OCI-LY7 (cell line): ENCODE results near the gene RIMS4. TPM values are rescaled to one million over a fixed set of nuclear protein-coding genes. Genes with fewer than 3 reads are reported as not detected.
"Not testable (repeated sequence)": the region's sequence is repeated elsewhere in the genome, so short reads cannot be mapped to it uniquely, and the experiment has no call there.

ENCODE experiments used
- BruUV-seq: library from RNA; stranded (reverse); fragments of 400-500 nt; replicated peaks from 2 replicates; lab custom pipeline; 2021; lab: Mats Ljungman, UMichigan
- CTCF ChIA-PET: fragments of 300-600 bp; sonication (Branson Sonifier 250); formaldehyde crosslinking; loops from one replicate; lab custom pipeline; 2022; ENCODE audit warnings: antibody characterized with exemption; ENCODE audit not compliant: unreplicated experiment; lab: Charles Lee
- POLR2A ChIA-PET: fragments of 300-600 bp; sonication (Branson Sonifier 250); formaldehyde crosslinking; loops from one replicate; lab custom pipeline; 2022; ENCODE audit warnings: antibody characterized with exemption; lab: Charles Lee
- DNase-seq: peaks from one replicate; pipeline ENCODE4 v3.0.0-alpha.2; 2015; ENCODE audit warnings: low spot score
- H2AFZ ChIP-seq: fragments of 200-600 bp; sonication (generic), shearing (Covaris generic); 2 replicates; pipeline ENCODE4 v1.6.1; 2014; ENCODE audit warnings: mild to moderate bottlenecking, antibody characterized with exemption, low read length, moderate library complexity
- H3K27ac ChIP-seq: fragments of 200-600 bp; sonication (generic); 2 replicates; pipeline ENCODE4 v1.5.1; 2014; ENCODE audit warnings: mixed run types, low read depth, mild to moderate bottlenecking, moderate library complexity, low read length, inconsistent platforms; ENCODE audit not compliant: poor library complexity, severe bottlenecking
- H3K36me3 ChIP-seq: fragments of 200-600 bp; sonication (generic); 2 replicates; pipeline ENCODE4 v1.6.1; 2014; ENCODE audit warnings: mild to moderate bottlenecking, antibody characterized with exemption, low read length, moderate library complexity, mixed read lengths; ENCODE audit not compliant: insufficient read depth
- H3K4me1 ChIP-seq: fragments of 200-600 bp; sonication (generic); 2 replicates; pipeline ENCODE4 v1.5.1; 2014; ENCODE audit warnings: mild to moderate bottlenecking, low read length; ENCODE audit not compliant: insufficient read depth, poor library complexity, severe bottlenecking
- H3K4me2 ChIP-seq: fragments of 200-600 bp; sonication (generic); 2 replicates; pipeline ENCODE4 v1.6.1; 2014; ENCODE audit warnings: mild to moderate bottlenecking, low read length
- H3K4me3 ChIP-seq: fragments of 200-600 bp; sonication (generic); 2 replicates; pipeline ENCODE4 v1.5.1; 2014; ENCODE audit warnings: mild to moderate bottlenecking, low read depth, low read length; ENCODE audit not compliant: poor library complexity, severe bottlenecking
- H3K79me2 ChIP-seq: fragments of 200-600 bp; sonication (generic); 2 replicates; pipeline ENCODE4 v1.6.1; 2016; ENCODE audit warnings: low read depth, mild to moderate bottlenecking, low read length, moderate library complexity, mixed read lengths; ENCODE audit not compliant: insufficient read depth
- H3K9me2 ChIP-seq: fragments of 200-600 bp; sonication (generic); 2 replicates; pipeline ENCODE4 v1.6.1; 2016; ENCODE audit warnings: mild to moderate bottlenecking, low read length, mixed read lengths; ENCODE audit not compliant: insufficient read depth
- H3K9me3 ChIP-seq: fragments of 200-600 bp; sonication (generic); 2 replicates; pipeline ENCODE4 v1.6.1; 2014; ENCODE audit warnings: mild to moderate bottlenecking, mixed run types, low read length, mixed read lengths
- H4K20me1 ChIP-seq: fragments of 200-600 bp; sonication (generic); 2 replicates; pipeline ENCODE4 v1.6.1; 2014; ENCODE audit warnings: mild to moderate bottlenecking, antibody characterized with exemption, low read length, moderate library complexity, mixed read lengths; ENCODE audit not compliant: insufficient read depth
- EZH2phosphoT487 ChIP-seq: fragments of 200-600 bp; sonication (generic); IDR thresholded peaks from 2 replicates; pipeline ENCODE4 v1.6.1; 2018; ENCODE audit warnings: low read depth, borderline replicate concordance, mild to moderate bottlenecking, mixed run types, antibody characterized with exemption, low read length, moderate library complexity, mixed read lengths
- intact Hi-C: fragments of 100-400 bp; cut with micrococcal nuclease; formaldehyde crosslinking; loops from one replicate; pipeline ENCODE4 v1.10.0; 2022; ENCODE audit not compliant: unreplicated experiment
- total RNA-seq, 2 experiments: library from RNA; depleted of rRNA in 1 of 2; stranded (reverse); fragments of >200 nt in 1 of 2; shearing (Covaris generic) in 1 of 2; gene quantifications; 2 replicates each; pipeline ENCODE4 v1.2.3, GENCODE V29; 2014 to 2022
- TF ChIP-seq, protein P1 (sequence below): fragments of 200-600 bp; sonication (generic); conservative IDR thresholded peaks from 2 replicates; pipeline ENCODE4 v1.5.1; 2014; ENCODE audit warnings: mild to moderate bottlenecking, antibody characterized with exemption, low read length, moderate library complexity, mixed read lengths

The RIMS4 gene
- total RNA-seq, 2 experiments from 2014 or later, result not detected

DNA sequence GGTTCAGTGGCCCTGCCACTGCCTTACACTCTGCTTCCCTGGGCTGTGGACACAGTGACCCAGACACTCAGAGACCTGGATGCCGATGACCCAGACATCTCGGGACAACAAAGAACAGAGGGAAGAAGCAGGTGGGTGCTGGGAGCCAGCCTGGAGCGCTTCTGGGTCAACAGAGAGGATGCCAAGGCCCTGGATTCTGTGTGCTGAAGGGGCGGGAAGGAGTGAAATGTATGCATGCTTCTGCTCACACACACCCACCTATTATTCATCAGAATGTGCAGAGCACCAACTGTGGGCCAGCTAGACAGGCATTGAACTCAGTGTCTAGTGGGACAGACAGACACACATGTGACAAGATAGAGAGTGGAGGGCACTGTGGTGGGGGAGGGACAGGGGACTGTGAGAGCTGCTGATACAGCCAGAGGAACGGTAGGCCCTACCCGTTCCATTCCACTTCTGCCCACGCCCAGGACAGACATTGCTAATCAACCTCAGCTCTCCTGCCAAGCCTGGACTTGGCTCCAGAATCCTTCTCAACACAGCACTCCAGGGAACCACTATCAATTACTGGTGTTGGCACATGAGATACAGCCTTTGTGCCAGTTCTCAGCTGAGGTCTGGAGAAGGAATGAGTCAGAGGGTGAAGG is 44.5 kb downstream of the RIMS4 start:
- no TSS peak for BruUV-seq
- ChIA-PET POLR2A (no interaction called here), CTCF (no interaction called here)
- Histone ChIP-seq H3K36me3 (no peaks in the 10 kb centered on the region), H3K4me3 (no peak overlapping the region), H3K9me2 (no peaks in the 10 kb centered on the region), H3K9me3 (no peaks in the 10 kb centered on the region), H3K4me1 (peaks cover 26% of the 10 kb centered on the region), H3K27ac (no peak overlapping the region), H2AFZ (no peak overlapping the region), H4K20me1 (no peaks in the 10 kb centered on the region), H3K79me2 (no peaks in the 10 kb centered on the region), H3K4me2 (no peak overlapping the region)
- no peak for DNase-seq
- TF ChIP-seq EZH2phosphoT487, result no peak
- TF ChIP-seq, protein P1, sequence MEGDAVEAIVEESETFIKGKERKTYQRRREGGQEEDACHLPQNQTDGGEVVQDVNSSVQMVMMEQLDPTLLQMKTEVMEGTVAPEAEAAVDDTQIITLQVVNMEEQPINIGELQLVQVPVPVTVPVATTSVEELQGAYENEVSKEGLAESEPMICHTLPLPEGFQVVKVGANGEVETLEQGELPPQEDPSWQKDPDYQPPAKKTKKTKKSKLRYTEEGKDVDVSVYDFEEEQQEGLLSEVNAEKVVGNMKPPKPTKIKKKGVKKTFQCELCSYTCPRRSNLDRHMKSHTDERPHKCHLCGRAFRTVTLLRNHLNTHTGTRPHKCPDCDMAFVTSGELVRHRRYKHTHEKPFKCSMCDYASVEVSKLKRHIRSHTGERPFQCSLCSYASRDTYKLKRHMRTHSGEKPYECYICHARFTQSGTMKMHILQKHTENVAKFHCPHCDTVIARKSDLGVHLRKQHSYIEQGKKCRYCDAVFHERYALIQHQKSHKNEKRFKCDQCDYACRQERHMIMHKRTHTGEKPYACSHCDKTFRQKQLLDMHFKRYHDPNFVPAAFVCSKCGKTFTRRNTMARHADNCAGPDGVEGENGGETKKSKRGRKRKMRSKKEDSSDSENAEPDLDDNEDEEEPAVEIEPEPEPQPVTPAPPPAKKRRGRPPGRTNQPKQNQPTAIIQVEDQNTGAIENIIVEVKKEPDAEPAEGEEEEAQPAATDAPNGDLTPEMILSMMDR, result no peak
- intact Hi-C loops, result no loop called here

DNA sequence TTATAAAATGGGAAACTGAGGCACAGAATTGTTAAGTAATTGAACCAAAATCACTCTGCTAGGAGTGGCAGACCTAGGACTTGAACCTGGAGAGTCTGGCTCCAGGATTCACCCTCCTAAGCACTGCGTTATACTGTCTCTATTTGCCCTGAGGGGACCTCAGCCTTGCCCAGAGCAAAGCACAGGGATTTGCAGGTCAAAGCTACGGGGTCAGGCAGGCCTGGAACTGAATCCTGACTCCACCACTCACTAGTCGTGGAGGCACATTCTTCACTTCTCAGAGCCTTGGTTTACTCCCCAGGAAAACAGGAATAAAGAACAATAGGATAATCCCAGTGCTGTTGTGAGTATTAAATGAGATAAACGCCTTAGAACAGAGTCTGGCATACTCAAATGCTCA is 45.3 kb downstream of the RIMS4 start:
- no peak for DNase-seq
- Histone ChIP-seq H4K20me1 (no peaks in the 10 kb centered on the region), H2AFZ (no peak overlapping the region), H3K79me2 (no peaks in the 10 kb centered on the region), H3K4me2 (no peak overlapping the region), H3K9me3 (no peaks in the 10 kb centered on the region), H3K9me2 (no peaks in the 10 kb centered on the region), H3K36me3 (no peaks in the 10 kb centered on the region), H3K27ac (no peak overlapping the region), H3K4me3 (no peak overlapping the region), H3K4me1 (peaks cover 19% of the 10 kb centered on the region)
- TF ChIP-seq, protein P1, result no peak
- no peak for TF ChIP-seq EZH2phosphoT487
- POLR2A ChIA-PET, result no interaction called here
- CTCF ChIA-PET, result no interaction called here
- no TSS peak for BruUV-seq
- intact Hi-C loops, result no loop called here

DNA sequence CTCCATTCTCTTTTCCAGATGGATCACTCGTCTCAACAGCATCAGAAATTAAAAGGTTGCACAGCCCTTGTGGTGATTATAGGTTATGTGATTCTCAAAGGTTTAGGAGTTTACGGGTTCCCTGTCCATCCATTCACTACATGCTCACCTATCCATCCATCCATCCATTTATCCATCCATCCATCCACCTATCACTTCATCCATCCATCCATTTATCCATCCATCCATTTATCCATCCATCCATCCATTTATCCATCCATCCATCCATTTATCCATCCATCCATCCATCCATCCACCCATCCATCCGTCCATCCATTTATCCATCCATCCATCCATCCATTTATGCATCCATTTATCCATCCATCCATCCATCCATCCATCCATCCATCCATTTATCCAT is 46.5 kb downstream of the RIMS4 start:
- POLR2A ChIA-PET, intact Hi-C loops, H3K79me2 ChIP-seq, H3K9me2 ChIP-seq, CTCF ChIA-PET, H3K27ac ChIP-seq, H3K4me1 ChIP-seq, H3K9me3 ChIP-seq, H3K36me3 ChIP-seq, H3K4me3 ChIP-seq, H4K20me1 ChIP-seq, H3K4me2 ChIP-seq, H2AFZ ChIP-seq, BruUV-seq, DNase-seq: not testable (repeated sequence)
